WTC11 (cell line): Measurements from ENCODE around the gene ATXN1L. TPM values are rescaled to one million over a fixed set of nuclear protein-coding genes. Genes with fewer than 3 reads are reported as not detected.

Experiments
- ATAC-seq: fragments of 200-7000 bp; cut with Tn5 transposase; 2 replicates; pipeline ENCODE4 v1.10.0; 2021; ENCODE audit warnings: mild to moderate bottlenecking, moderate library complexity
- CTCF ChIA-PET: fragments of 300-600 bp; sonication (Branson Sonifier 250); formaldehyde crosslinking; loops from one replicate; lab custom pipeline; 2021; ENCODE audit warnings: antibody characterized with exemption; lab: Charles Lee
- POLR2A ChIA-PET: fragments of 350-600 bp; sonication (Branson Sonifier 250); formaldehyde crosslinking; loops from one replicate; lab custom pipeline; 2021; ENCODE audit warnings: antibody characterized with exemption; lab: Charles Lee
- DNase-seq: peaks from one replicate; pipeline ENCODE4 v3.0.0; 2021; ENCODE audit warnings: low spot score
- H3K27ac Mint-ChIP-seq: 2 replicates; pipeline ENCODE4 v1.8.0; 2021; ENCODE audit warnings: mixed read lengths
- H3K27me3 Mint-ChIP-seq: 2 replicates; pipeline ENCODE4 v1.8.0; 2021; ENCODE audit warnings: low read depth, mild to moderate bottlenecking, moderate library complexity, mixed read lengths
- H3K36me3 Mint-ChIP-seq: 2 replicates; pipeline ENCODE4 v1.8.0; 2021; ENCODE audit warnings: mixed read lengths
- H3K4me1 Mint-ChIP-seq: 2 replicates; pipeline ENCODE4 v1.8.0; 2022; ENCODE audit warnings: mixed read lengths
- H3K4me3 Mint-ChIP-seq: 2 replicates; pipeline ENCODE4 v1.8.0; 2021; ENCODE audit warnings: mild to moderate bottlenecking, moderate library complexity, mixed read lengths
- H3K9me3 Mint-ChIP-seq: 2 replicates; pipeline ENCODE4 v1.8.0; 2021; ENCODE audit warnings: mixed read lengths
- AR ChIP-seq: fragments of 250-450 bp; sonication (Bioruptor Pico); IDR thresholded peaks from 2 replicates; pipeline ENCODE4 v1.9.0; 2021; ENCODE audit warnings: mild to moderate bottlenecking
- ARID4B ChIP-seq: sonication (generic); formaldehyde crosslinking; IDR thresholded peaks from 2 replicates; pipeline ENCODE4 v1.8.0; 2023; ENCODE audit warnings: missing genetic modification reagents, mild to moderate bottlenecking, borderline replicate concordance
- CDX4 ChIP-seq: fragments of 250-450 bp; sonication (Bioruptor Pico); IDR thresholded peaks from 2 replicates; pipeline ENCODE4 v1.9.0; 2021; ENCODE audit warnings: moderate library complexity, mild to moderate bottlenecking, inconsistent platforms, borderline replicate concordance
- CREM ChIP-seq: sonication (generic); formaldehyde crosslinking; IDR thresholded peaks from 2 replicates; pipeline ENCODE4 v1.8.1; 2022; ENCODE audit warnings: mild to moderate bottlenecking, missing genetic modification reagents, moderate library complexity
- E2F1 ChIP-seq: sonication (generic); formaldehyde crosslinking; IDR thresholded peaks from 2 replicates; pipeline ENCODE4 v1.8.0; 2022; ENCODE audit warnings: mild to moderate bottlenecking, missing genetic modification reagents
- E2F4 ChIP-seq: sonication (generic); formaldehyde crosslinking; IDR thresholded peaks from 2 replicates; pipeline ENCODE4 v1.8.1; 2022; ENCODE audit warnings: low read depth, mild to moderate bottlenecking, moderate library complexity, missing genetic modification reagents, borderline replicate concordance
- FOXK1 ChIP-seq: sonication (generic); formaldehyde crosslinking; IDR thresholded peaks from 2 replicates; pipeline ENCODE4 v1.8.0; 2022; ENCODE audit warnings: mild to moderate bottlenecking, moderate library complexity, missing genetic modification reagents
- GABPB1 ChIP-seq: sonication (generic); formaldehyde crosslinking; IDR thresholded peaks from 2 replicates; pipeline ENCODE4 v1.8.1; 2023; ENCODE audit warnings: mild to moderate bottlenecking, missing genetic modification reagents
- GRHL2 ChIP-seq: fragments of 250-450 bp; sonication (Bioruptor Pico); IDR thresholded peaks from 2 replicates; pipeline ENCODE4 v1.8.0; 2022; ENCODE audit warnings: mild to moderate bottlenecking, moderate library complexity; ENCODE audit not compliant: insufficient replicate concordance, severe bottlenecking
- KAT7 ChIP-seq: sonication (generic); formaldehyde crosslinking; IDR thresholded peaks from 2 replicates; pipeline ENCODE4 v1.8.1; 2023; ENCODE audit warnings: missing genetic modification reagents, mild to moderate bottlenecking, borderline replicate concordance
- MLX ChIP-seq: sonication (generic); formaldehyde crosslinking; IDR thresholded peaks from 2 replicates; pipeline ENCODE4 v1.8.1; 2023; ENCODE audit warnings: mild to moderate bottlenecking, missing genetic modification reagents, moderate library complexity
- MXD4 ChIP-seq: fragments of 250-450 bp; sonication (Bioruptor Pico); IDR thresholded peaks from 2 replicates; pipeline ENCODE4 v1.8.0; 2021; ENCODE audit warnings: mild to moderate bottlenecking, moderate library complexity, borderline replicate concordance
- MYBL2 ChIP-seq: sonication (generic); formaldehyde crosslinking; IDR thresholded peaks from 2 replicates; pipeline ENCODE4 v1.8.1; 2023; ENCODE audit warnings: mild to moderate bottlenecking, moderate library complexity, missing genetic modification reagents
- NFE2L1 ChIP-seq: sonication (generic); formaldehyde crosslinking; IDR thresholded peaks from 2 replicates; pipeline ENCODE4 v1.8.1; 2023; ENCODE audit warnings: missing genetic modification reagents
- RORB ChIP-seq: fragments of 250-450 bp; sonication (Bioruptor Pico); IDR thresholded peaks from 2 replicates; pipeline ENCODE4 v1.9.0; 2021; ENCODE audit warnings: mild to moderate bottlenecking
- SOX15 ChIP-seq: fragments of 250-450 bp; sonication (Bioruptor Pico); IDR thresholded peaks from 2 replicates; pipeline ENCODE4 v1.9.0; 2021; ENCODE audit warnings: mild to moderate bottlenecking
- TCF7 ChIP-seq: sonication (generic); formaldehyde crosslinking; IDR thresholded peaks from 2 replicates; pipeline ENCODE4 v1.8.0; 2022; ENCODE audit warnings: mild to moderate bottlenecking, low read depth, missing genetic modification reagents, moderate library complexity
- ZNF232 ChIP-seq: sonication (generic); formaldehyde crosslinking; IDR thresholded peaks from 2 replicates; pipeline ENCODE4 v1.8.0; 2022; ENCODE audit warnings: mild to moderate bottlenecking, missing genetic modification reagents
- ZSCAN18 ChIP-seq: fragments of 250-450 bp; sonication (Bioruptor Pico); IDR thresholded peaks from 2 replicates; pipeline ENCODE4 v2.1.2; 2022; ENCODE audit warnings: mild to moderate bottlenecking, moderate library complexity
- total RNA-seq: library from RNA; stranded (reverse); gene quantifications from 3 replicates; pipeline ENCODE4 v1.2.3, GENCODE V29; 2021

ATXN1L gene
- total RNA-seq, 1 experiment from 2014 or later = 23.2 TPM

- CTCF ChIA-PET = no interaction called here
- ATAC-seq (no peak), DNase-seq (no peak)
- no peak overlapping the region for H3K4me3 Mint-ChIP-seq
- POLR2A ChIA-PET = no interaction called here
- no peaks in the 10 kb centered on the region for H3K36me3 Mint-ChIP-seq
- H3K9me3 Mint-ChIP-seq = no peaks in the 10 kb centered on the region
- H3K27me3 Mint-ChIP-seq = peaks cover 4% of the 10 kb centered on the region; the same call in 1 of the 2 replicates
- H3K27ac Mint-ChIP-seq = no peak overlapping the region
- TF ChIP-seq RORB (no peak), MXD4 (CRISPR knock-in tag) (no peak), E2F1 (CRISPR knock-in tag) (no peak), AR (no peak), ZNF232 (CRISPR knock-in tag) (no peak), ARID4B (CRISPR knock-in tag) (no peak), SOX15 (CRISPR knock-in tag) (no peak), KAT7 (no peak), GABPB1 (no peak), MLX (CRISPR knock-in tag) (no peak), CDX4 (CRISPR knock-in tag) (no peak), TCF7 (no peak), MYBL2 (no peak), NFE2L1 (no peak), FOXK1 (CRISPR knock-in tag) (no peak), E2F4 (CRISPR knock-in tag) (no peak), ZSCAN18 (CRISPR knock-in tag) (no peak), GRHL2 (CRISPR knock-in tag) (no peak), CREM (CRISPR knock-in tag) (no peak)
- H3K4me1 Mint-ChIP-seq = no peaks in the 10 kb centered on the region
These were observed 8.6 kb upstream of the ATXN1L start for GRCh38 chr16:71837150-71837549.
